Body of pancreas (tissue), 4 donors: Measurements from ENCODE around the gene MEF2D. TPM values are rescaled to one million over a fixed set of nuclear protein-coding genes. Genes with fewer than 3 reads are reported as not detected.

Source experiments
- ATAC-seq: fragments of 150-250 bp; one replicate; pipeline ENCODE4 v1.9.1; 2016
- DNase-seq, 4 donors: peaks; one replicate each; pipeline ENCODE4 v3.0.0-alpha.2; 2019
- H3K27ac ChIP-seq, 4 donors: fragments of 200-600 bp; sonication (generic); 1 replicate in 3 of 4; 2 replicates in 1 of 4; pipeline versions ENCODE4 v1.5.1 to v1.6.1; 2016 to 2019; ENCODE audit warnings: mild to moderate bottlenecking in 1 of 4, mixed read lengths in 1 of 4, moderate library complexity in 1 of 4
- H3K27me3 ChIP-seq, 2 donors: fragments of 200-600 bp; sonication (generic); one replicate each; pipeline ENCODE4 v1.6.0; 2016; ENCODE audit warnings: mild to moderate bottlenecking in 1 of 2
- H3K36me3 ChIP-seq, 2 donors: fragments of 200-600 bp; sonication (generic); replicated peaks in 1 of 2; 2 replicates each; pipeline ENCODE4 v1.5.1; 2016; ENCODE audit warnings: low read depth in 2 of 2; ENCODE audit not compliant: insufficient read depth in 1 of 2
- H3K4me1 ChIP-seq: fragments of 200-600 bp; sonication (generic); one replicate; pipeline ENCODE4 v1.6.0; 2016
- H3K4me3 ChIP-seq, 2 donors: fragments of 200-600 bp; sonication (generic); 1 replicate in 1 of 2; 2 replicates in 1 of 2; pipeline ENCODE4 v1.5.1; 2016 to 2019
- H3K9me3 ChIP-seq, 3 donors: fragments of 200-600 bp; sonication (generic); 1 replicate in 2 of 3; 2 replicates in 1 of 3; pipeline ENCODE4 v1.5.1; 2016
- CTCF ChIP-seq, 7 experiments: fragments of 450-650 bp in 4 of 7; fragments of 200-600 bp in 3 of 7; sonication (generic) in 3 of 7; IDR thresholded peaks; one replicate each; pipeline ENCODE4 v1.5.1; 2016 to 2019; ENCODE audit warnings: antibody characterized with exemption in 7 of 7
- POLR2A ChIP-seq, 3 donors: fragments of 450-650 bp; IDR thresholded peaks; one replicate each; pipeline ENCODE4 v1.6.1; 2016; ENCODE audit warnings: antibody characterized with exemption in 3 of 3, mild to moderate bottlenecking in 2 of 3
- WGBS, 2 donors: methylation state at CpG; one replicate each; pipeline ENCODE4 v1.1.5; 2017; 5-methylcytosine and 5-hydroxymethylcytosine counted together
- intact Hi-C: fragments of 100-400 bp; cut with DNase I; formaldehyde crosslinking; loops from one replicate; pipeline ENCODE4 v1.15.1; 2023
- total RNA-seq, 2 donors: library from RNA; depleted of rRNA; stranded (reverse); fragments of >200 nt; gene quantifications; one replicate each; pipeline ENCODE4 v1.1.0, GENCODE V29; 2016

Gene MEF2D
- total RNA-seq, 2 donors from 2014 or later = 15.6 to 18.1 TPM

GRCh38 chr1:156435545-156436140 is 64.9 kb downstream of the MEF2D start:
- no peak overlapping the region for H3K27ac ChIP-seq
- intact Hi-C loops = no loop called here
- no peaks in the 10 kb centered on the region for H3K9me3 ChIP-seq
- H3K27me3 ChIP-seq = peaks cover 7 to 41% of the 10 kb centered on the region in 2 donors
- 1 to 3% methylated on average over 23 to 44 of the region's 59 CpGs for WGBS, 2 donors
- ATAC-seq = peak; percentile 53
- no peak for TF ChIP-seq POLR2A (IDR thresholded peaks at IDR 0.05)
- TF ChIP-seq CTCF (IDR thresholded peaks at IDR 0.05) = no peak
- H3K36me3 ChIP-seq = no peaks in the 10 kb centered on the region
- H3K4me3 ChIP-seq = peak overlapping the region in 1 of 2 donors; percentile 8
- no peak for DNase-seq
- peaks cover 16% of the 10 kb centered on the region for H3K4me1 ChIP-seq

- Histone ChIP-seq H3K4me1 (peaks cover 16% of the 10 kb centered on the region), H3K9me3 (no peaks in the 10 kb centered on the region), H3K27me3 (peaks cover 7 to 41% of the 10 kb centered on the region in 2 donors), H3K27ac (no peak overlapping the region), H3K4me3 (peak overlapping the region in 1 of 2 donors; percentile 8), H3K36me3 (no peaks in the 10 kb centered on the region)
- ATAC-seq (no peak), DNase-seq (no peak)
- intact Hi-C loops = no loop called here
- no peak for TF ChIP-seq POLR2A (IDR thresholded peaks at IDR 0.05)
- no peak for TF ChIP-seq CTCF (IDR thresholded peaks at IDR 0.05)
- 41 to 70% methylated on average over 2 to 19 of the region's 20 CpGs for WGBS, 2 donors
Observed at GRCh38 chr1:156434989-156435544, 65.5 kb downstream of the MEF2D start.

- DNase-seq = no peak
- H3K4me1 ChIP-seq = peaks cover 16% of the 10 kb centered on the region
- no peaks in the 10 kb centered on the region for H3K36me3 ChIP-seq
- H3K9me3 ChIP-seq = no peaks in the 10 kb centered on the region
- peaks cover 3 to 36% of the 10 kb centered on the region in 2 donors for H3K27me3 ChIP-seq
- H3K4me3 ChIP-seq = no peak overlapping the region
- ATAC-seq = no peak
- no peak overlapping the region for H3K27ac ChIP-seq
- TF ChIP-seq POLR2A (IDR thresholded peaks at IDR 0.05) (no peak), CTCF (IDR thresholded peaks at IDR 0.05) (no peak)
- intact Hi-C loops = no loop called here
- WGBS, 2 donors = 81 to 85% methylated on average over 1 of the region's 1 CpG
Observed at GRCh38 chr1:156433602-156434001, 67.0 kb downstream of the MEF2D start.

GRCh38 chr1:156433032-156433431 is 67.5 kb downstream of the MEF2D start:
- H3K4me3 ChIP-seq = no peak overlapping the region
- peaks cover 16% of the 10 kb centered on the region for H3K4me1 ChIP-seq
- DNase-seq (no peak), ATAC-seq (no peak)
- TF ChIP-seq CTCF (IDR thresholded peaks at IDR 0.05) (no peak), POLR2A (IDR thresholded peaks at IDR 0.05) (no peak)
- no peaks in the 10 kb centered on the region for H3K36me3 ChIP-seq
- WGBS, 2 donors = 38 to 39% methylated on average over 4 of the region's 4 CpGs
- peaks cover 3 to 42% of the 10 kb centered on the region in 2 donors for H3K27me3 ChIP-seq
- H3K27ac ChIP-seq = no peak overlapping the region
- intact Hi-C loops = no loop called here
- no peaks in the 10 kb centered on the region for H3K9me3 ChIP-seq

GRCh38 chr1:156432669-156433018 is 67.9 kb downstream of the MEF2D start:
- WGBS, 2 donors = 23 to 32% methylated on average over 11 of the region's 11 CpGs
- intact Hi-C loops = no loop called here
- H3K27me3 ChIP-seq = peaks cover 3 to 46% of the 10 kb centered on the region in 2 donors

More at GRCh38 chr1:156432669-156433018, 67.9 kb downstream of the MEF2D start:
- H3K27ac ChIP-seq = no peak overlapping the region
- H3K36me3 ChIP-seq = no peaks in the 10 kb centered on the region
- ATAC-seq = no peak
- no peak overlapping the region for H3K4me3 ChIP-seq
- no peaks in the 10 kb centered on the region for H3K9me3 ChIP-seq
- TF ChIP-seq CTCF (IDR thresholded peaks at IDR 0.05) (no peak), POLR2A (IDR thresholded peaks at IDR 0.05) (no peak)
- peaks cover 16% of the 10 kb centered on the region for H3K4me1 ChIP-seq
- no peak for DNase-seq
